HG03460 (cell line): Measurements from ENCODE around the gene DDAH2.

Experiments
- ATAC-seq: cut with Tn5 transposase; IDR thresholded peaks from one replicate; pipeline ENCODE4 v1.9.1; 2021; ENCODE audit not compliant: unreplicated experiment

The DDAH2 gene

DNA sequence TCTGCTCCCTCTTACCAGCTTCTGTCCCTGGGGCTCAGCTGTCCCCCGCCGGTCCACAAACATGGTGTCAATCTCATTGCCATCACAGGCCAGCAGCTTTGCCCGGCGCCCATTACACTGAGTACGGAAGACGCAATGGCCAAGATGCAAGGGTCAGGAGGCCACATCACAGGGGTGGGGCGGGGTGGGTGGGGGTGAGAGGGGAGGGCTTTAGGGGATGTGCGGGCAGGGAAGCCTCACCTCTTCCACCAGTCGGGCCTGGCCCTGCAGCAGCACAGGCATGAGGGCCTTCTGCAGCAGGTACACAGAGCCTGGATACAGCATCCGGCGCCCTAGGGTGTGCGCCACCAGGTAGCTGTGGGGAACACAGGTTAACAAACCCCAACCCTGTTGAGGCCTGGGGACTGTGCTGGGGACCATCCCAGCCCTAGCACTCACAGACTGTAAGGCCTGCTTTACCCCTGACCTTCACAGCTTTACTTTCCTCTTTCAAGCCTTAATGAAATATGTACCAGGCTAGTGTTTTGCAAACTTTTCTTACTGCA lies 37.5 kb downstream of the DDAH2 start:
- no peak for ATAC-seq

DNA sequence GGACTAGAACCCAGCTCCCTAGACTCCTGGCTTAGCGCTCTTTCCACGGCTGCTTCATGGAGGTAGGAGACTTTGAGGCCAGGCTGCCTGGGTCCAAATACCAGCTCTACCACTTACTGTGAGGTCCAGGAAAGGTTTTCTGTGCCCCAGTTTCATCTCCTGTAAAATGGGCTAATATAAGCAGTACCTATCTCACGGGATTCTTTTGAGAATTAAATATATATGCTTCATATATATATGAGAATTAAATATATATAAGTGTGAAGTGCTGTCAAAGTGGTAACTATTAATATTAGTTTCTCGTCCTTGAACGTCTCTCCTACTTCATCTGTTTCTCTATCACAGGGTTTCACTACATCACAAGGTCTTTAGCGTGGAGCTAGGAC lies 38.0 kb downstream of the DDAH2 start:
- ATAC-seq, result no peak

DNA sequence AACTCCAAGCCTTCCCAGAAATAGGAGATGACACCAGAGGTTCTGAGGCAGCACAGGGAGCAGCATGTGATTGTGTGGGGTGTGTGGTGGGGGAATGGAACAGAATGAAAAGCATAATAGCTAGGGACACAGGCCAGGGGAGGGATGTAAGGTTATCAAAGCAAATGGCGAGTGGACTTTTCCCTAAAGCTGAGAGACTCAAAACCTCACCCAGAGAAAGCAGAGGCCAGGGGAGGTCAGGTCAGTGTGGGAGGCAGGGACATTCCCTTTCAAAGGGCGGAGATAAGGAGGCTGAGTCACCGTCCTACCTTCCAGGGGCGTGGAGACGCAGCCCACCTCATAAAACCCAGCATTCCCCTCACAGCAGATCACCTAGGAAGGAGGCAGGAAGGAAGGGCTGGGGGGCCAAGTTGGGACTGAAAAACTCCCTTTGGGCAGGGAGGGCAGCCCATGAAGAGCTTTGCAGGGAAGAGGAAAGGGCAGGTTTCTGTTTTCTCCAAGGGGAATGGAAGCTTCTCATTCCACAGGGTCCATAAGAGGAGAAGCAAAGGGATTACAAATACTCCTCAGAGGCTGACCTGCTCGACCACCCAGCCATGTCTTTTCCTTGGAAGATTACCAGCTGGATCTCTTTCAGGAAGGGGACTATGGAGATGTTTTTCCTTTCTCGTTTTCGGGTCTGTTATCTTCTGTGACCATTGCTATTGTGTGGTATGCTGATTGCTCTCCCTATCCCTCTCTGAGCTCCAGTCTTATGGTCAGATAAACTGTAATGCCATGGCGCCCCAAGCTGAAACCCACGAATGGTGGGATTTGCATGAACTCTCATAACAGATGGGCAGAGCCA lies 38.6 kb downstream of the DDAH2 start:
- no peak for ATAC-seq

DNA sequence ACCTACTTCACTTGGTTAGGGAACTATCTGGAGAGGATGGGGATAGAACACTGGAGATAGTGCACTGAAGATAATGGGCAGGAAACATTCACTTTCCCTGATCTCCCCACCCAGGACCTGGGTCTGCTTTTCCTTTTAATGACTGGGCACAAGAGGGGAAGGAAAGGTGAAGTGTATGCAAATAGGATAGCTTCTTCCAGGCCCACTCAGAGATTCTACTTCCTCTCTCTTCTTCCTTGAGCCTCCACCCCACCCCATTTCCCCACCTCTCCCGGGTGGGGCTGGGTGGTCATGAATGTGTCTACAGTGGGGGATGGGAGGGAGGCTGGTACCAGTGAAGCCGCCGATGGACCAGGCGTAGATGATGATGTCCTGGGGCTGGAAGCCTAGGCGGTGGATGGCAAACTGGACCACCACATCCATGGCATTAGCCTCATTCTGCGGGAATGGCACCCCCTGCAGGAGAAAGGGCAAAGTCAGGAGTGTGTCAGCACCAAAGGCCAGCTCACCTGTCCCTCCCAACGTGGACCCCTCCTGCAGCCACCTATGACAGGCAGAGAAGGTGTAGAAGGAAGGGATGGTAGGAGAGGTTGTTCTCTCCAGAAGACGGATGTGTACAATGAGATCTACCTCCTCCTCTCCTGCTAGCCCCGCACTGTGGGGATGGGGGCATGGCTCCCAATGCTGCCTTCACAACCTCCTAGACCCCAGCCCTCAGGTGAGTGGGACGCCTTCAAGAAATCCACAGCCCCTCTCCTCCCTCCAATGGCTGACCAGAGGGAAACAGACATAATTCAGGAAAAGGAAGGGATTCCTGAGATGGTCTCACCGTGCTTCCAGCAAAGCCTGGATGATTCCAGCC lies 39.6 kb downstream of the DDAH2 start:
- ATAC-seq, result no peak

DNA sequence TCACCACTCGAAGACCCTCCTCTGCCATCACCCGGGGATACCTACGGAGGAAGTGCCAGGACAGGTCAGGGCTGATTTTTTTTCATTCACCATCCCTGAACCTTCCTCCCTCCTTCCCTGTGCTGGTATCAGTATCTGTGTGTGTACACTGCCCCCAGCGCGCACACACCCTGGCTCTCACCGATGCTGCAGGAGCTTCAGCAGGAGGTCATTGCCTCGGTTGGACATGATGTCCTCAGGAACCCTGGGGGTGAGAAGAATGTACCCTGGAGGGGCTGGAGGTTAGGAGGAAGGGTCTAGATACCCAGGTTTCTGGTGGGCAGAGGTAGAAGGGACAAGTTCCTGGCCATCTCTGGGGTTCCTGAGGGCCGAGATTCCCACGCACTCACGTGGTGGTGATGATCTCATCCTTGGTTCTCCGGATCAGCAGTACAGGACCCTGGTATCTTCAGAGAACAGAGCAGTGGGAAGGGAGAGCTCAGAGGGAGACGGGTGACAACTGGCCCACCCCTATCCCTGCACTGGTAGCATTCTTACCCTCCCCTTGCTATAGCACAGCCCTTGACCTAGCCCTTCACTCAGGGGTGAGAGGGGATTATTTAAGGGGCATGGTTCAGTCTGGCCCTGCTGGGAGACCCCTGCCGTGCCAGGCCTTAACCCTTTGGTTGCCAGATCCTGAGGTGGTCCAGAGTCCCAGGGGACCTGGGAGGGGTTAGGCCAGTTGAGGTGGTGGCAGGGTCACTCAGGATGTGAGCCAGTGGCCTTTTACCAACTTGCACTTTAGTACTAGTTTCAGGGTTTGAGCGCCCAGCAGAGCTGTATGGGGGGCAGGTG lies 41.0 kb downstream of the DDAH2 start:
- ATAC-seq, result no peak

DNA sequence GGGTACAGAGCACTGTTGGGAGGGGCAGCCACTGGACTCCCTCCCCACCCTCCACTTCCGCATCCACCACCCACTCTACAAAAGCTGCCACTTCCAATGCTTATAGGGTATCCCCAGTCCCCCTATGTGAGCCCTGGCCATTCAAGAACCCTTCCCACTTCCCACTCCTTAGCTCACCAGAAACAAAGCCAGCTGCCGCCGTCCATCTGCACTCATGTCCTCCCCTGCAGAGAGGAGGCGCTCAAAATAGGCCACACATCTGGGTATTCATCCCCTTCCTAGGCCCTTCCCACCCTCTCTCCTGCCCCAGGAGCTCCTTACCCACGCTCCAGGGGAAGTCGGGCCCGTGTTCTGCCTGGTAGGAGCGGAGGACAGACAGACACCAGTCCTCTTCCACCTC lies 41.8 kb downstream of the DDAH2 start:
- ATAC-seq, result no peak

DNA sequence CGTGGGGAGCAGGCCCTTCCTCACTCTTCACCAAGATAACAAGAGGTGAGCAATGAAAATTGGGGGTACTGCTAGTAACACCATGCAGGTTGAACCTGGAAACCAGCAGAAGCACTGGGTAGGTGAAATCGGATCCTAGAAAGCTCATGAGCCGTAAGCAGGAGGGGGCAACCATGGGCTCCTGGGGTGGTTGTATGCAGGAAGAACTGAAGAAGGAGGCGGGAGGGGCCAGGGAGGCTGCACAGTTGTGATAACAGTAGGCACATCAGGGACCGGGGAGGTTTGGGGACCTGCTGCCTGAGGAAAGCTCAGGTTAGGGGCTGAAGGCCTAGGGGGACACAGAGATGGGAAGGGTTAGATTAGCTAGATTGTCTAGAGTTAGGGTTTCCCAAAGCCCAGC lies 42.6 kb downstream of the DDAH2 start:
- no peak for ATAC-seq

DNA sequence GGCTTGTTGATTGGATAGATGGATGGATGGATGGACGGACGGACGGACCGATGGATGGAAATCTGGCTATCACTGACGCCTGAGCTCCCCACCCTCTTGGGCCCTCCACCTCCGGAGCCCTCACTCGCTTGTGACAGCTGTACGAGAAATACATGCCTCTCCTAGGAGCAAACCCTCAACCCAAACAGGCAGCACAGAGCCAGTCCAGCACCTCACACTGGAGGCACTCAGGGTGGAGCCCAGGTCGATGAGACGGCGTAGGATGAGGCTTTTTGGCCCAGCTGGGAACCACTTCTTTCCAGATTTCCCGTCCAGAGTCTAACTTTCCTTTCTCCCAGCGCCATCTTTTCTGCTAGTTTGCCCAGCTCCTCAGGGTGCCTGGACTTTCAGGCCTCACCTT lies 45.5 kb downstream of the DDAH2 start:
- no peak for ATAC-seq

DNA sequence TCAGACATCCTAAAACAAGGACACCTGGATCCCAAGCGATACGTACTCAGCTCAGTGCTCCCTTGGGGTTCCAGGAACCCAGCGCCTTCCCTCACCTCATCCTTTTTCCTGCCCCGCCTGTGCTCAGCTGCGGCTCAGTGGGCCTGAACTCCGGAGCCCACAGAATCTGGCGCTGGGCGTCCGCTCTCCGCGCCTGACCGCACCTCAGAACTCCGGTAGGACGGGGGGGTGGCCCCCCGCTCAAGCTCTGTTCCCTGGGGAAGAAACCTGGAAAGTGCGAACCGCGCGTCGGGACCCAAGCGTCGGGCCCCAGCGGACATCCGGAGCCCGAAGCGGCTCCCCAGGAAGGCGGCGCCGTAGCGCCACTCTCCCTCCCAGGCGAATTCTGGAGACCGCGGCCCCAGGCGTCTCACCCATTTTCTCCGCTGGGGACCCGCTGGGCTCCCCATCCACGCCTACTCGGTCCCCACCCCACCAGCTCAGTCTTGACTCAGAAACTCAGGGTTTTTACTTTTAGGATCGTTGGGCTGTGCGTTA lies 47.9 kb downstream of the DDAH2 start:
- no peak for ATAC-seq

DNA sequence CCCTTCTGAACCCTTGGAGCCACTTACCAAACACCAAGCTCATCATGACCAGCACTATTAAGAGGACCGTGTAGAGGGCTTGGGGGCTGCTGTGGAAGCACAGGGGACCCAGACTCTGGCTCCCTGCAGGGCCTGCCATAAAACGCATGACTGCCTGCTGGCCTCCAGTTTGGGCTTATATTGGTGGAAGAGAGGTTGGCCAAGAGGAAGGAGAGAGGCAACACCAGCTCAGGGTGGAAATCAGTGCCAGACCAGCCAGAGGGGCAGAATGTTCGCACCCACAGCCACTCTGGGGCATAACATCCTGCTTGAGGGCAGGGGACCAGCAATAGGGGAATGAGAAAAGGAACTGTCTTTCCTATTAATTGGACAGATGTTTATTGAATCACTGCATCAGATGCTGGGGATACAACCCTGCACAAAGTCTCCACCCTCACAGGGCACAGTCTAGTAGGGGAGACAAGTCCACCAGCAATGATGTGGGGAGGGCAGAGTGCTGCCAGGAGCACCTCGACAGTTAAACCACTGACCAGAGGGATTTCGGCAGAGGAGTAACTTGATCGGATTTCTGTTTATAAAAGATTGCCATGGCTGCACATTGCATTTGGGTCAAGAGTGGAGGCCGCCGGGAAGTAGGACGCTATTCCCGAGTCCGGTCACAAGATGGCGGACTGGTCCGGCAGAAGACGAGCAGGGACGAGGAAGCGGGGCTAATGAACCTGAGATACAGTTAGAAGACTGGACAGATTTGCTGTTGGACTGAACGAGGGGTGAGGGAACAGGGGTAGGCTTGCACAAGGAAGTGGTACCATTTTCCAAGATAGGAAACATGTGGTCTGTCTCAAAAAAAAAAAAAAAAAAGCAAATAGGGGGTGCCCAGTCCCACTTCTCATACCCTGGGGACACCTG lies 48.6 kb downstream of the DDAH2 start, which contains the start of gene LY6G5C:
Gene LY6G5C, minus strand, starts transcription at position 842 of the 909 bp plus-strand sequence. Its CDS starts 694 bp downstream, at position 148.
- no peak for ATAC-seq

DNA sequence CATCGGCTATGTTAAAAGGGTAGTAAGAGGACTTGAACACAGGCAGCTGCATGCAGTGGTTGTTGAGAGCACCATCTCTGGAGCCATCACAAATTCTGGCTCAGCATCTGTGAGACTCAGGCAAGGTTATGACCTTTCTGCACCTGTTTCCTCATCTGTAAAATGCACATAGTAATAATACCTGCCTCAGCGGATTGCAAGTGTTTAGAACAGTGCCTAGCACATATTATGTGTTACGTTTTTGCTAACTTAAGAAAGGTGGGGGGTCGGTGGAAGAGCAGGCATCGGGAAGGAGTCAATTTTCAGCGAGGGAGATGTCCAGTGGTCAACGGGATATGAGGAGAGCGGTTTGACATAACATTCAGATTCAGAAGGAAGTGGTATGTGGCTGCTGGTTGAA lies 51.1 kb downstream of the DDAH2 start:
- ATAC-seq, result no peak
